ENCODE results near the gene KAZN.

DNA sequence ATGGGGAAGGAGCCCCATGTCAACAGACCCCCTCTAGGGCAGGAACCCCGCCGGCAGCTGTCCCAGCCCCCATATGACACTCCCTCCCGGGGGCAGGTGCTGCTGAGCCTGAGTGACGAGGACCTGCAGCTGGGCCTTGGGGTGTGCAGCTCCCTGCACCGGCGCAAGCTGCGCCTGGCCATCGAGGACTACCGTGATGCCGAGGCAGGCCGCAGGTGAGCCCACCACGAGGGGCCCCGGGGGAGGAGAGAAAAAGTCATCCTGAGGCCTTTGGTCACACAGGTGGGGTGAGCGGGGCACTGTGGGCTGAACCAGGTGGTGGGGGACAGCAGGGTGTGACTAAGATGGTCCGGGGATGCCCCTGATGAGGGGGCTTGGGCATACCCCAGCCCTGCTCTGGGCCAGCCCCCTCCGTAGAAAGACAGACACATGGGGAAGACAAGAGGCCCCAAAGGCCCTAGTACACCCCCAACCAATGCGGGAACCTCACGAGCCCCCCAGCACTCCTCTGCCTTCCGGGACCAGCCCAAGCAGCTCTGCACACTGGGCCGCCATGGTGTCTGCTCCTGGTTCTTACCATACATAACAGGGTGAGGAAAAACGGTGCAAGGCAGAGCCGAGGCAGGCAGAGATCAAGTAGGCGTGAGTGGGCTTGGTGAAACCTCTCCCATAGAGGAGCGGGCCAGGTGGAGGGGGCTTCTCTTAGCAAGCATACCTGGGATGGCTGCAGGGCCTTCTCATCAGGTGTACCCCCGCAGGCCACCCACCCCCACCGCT is 496.4 kb downstream of the KAZN start:
- TF ChIP-seq, protein P1, sequence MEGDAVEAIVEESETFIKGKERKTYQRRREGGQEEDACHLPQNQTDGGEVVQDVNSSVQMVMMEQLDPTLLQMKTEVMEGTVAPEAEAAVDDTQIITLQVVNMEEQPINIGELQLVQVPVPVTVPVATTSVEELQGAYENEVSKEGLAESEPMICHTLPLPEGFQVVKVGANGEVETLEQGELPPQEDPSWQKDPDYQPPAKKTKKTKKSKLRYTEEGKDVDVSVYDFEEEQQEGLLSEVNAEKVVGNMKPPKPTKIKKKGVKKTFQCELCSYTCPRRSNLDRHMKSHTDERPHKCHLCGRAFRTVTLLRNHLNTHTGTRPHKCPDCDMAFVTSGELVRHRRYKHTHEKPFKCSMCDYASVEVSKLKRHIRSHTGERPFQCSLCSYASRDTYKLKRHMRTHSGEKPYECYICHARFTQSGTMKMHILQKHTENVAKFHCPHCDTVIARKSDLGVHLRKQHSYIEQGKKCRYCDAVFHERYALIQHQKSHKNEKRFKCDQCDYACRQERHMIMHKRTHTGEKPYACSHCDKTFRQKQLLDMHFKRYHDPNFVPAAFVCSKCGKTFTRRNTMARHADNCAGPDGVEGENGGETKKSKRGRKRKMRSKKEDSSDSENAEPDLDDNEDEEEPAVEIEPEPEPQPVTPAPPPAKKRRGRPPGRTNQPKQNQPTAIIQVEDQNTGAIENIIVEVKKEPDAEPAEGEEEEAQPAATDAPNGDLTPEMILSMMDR (conservative IDR thresholded peaks at IDR 0.05) = no peak
- no peak for TF ChIP-seq EZH2 (IDR thresholded peaks at IDR 0.05; ENCODE audit: low read depth)
